ENCODE results near the gene TBK1. TPM values are rescaled to one million over a fixed set of nuclear protein-coding genes. Genes with fewer than 3 reads are reported as not detected.

TBK1 gene
- total and polyA plus RNA-seq, 9 of the 15 experiments (the other 6 are each of a cell fraction or from before 2014, with no cell fraction given) = 20.4 to 42.0 (median 27.8) TPM

DNA sequence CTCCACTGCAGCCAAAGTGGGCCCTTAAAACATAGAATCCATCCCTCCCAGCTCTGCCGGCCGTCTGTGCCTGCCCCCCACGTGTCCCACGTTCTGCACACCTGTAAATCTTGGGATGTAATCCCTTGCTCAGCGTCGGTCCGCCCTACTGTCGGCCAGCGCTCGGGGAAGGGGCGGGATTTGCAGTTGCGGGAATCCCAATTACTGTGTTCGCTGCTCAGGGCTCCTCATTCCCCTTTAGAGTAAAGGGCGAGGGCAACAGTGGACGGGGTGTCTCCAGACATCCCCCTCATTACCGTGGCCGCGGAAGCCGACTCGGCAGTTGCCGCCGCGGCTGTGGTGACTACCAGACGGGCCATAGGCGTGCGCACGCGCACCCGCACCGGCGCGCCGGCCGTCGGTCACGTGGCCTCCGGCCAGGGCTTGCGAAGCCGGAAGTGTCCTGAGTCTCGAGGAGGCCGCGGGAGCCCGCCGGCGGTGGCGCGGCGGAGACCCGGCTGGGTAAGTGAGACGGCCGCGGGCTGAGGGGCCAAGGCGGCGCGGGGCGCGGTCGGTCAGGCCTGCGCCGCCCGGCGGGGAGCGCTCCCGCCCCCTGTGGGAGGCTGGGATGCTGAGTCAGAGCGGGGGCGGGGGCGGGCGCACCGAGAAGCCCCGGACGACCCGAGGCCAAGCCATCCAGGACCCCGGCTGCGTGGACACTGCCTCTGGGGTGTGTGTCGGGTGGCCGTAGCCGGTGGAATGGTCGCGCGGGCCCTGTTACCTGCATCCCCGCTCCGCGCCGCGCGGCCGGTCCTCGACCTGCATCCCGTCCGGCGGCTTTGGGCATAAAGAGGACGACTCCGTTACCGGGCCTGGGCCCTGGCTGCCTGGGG is at the start of gene TBK1 (continued):
- TF ChIP-seq TOE1 (IDR thresholded peaks at IDR 0.05; ENCODE audit: borderline replicate concordance) (peak; percentile 84; the same call in 1 of the 2 replicates), TOE1 (CRISPR knock-in tag; IDR thresholded peaks at IDR 0.05; ENCODE audit: borderline replicate concordance, low read depth) (0 out of 2 replicates have a peak, but pooled peaks have one; percentile 67), SIN3B (IDR thresholded peaks at IDR 0.05; ENCODE audit: low read depth) (peak; percentile 66; the same call in 1 of the 2 replicates), ZNF175 (CRISPR knock-in tag; IDR thresholded peaks at IDR 0.05; ENCODE audit: low read depth) (0 out of 2 replicates have a peak, but pooled peaks have one; percentile 27), HDAC1 (IDR thresholded peaks at IDR 0.05) (peak in 1 of 2 experiments; percentile 51; a peak in 2 of 4 replicates), SUPT5H (IDR thresholded peaks at IDR 0.05) (peak; percentile 66), CBX1 (IDR thresholded peaks at IDR 0.05; ENCODE audit: low read depth) (peak; percentile 76; the same call in 1 of the 2 replicates), PKNOX1 (IDR thresholded peaks at IDR 0.05) (peak; percentile 55), CC2D1A (IDR thresholded peaks at IDR 0.05) (no peak), JUND (IDR thresholded peaks at IDR 0.05; ENCODE audit: borderline replicate concordance, low read depth, low read length) (peak; percentile 64; the same call in 1 of the 2 replicates), JUND (tag; IDR thresholded peaks at IDR 0.05; ENCODE audit: borderline replicate concordance, low read depth, low read length) (no peak; the same call in 2 of the 3 replicates), NFIC (IDR thresholded peaks at IDR 0.05) (peak; percentile 3; the same call in 1 of the 2 replicates), ETS2 (tag; IDR thresholded peaks at IDR 0.05; ENCODE audit: borderline replicate concordance, poor library complexity, severe bottlenecking) (peak; percentile 27), POLR2B (IDR thresholded peaks at IDR 0.05; ENCODE audit: low read depth, partially characterized antibody) (peak; percentile 42), GATAD2B (IDR thresholded peaks at IDR 0.05; ENCODE audit: borderline replicate concordance) (peak; percentile 96), IRF2 (CRISPR knock-in tag; IDR thresholded peaks at IDR 0.05) (no peak), EGR1 (conservative IDR thresholded peaks at IDR 0.05) (peak; percentile 95), ZNF140 (CRISPR knock-in tag; IDR thresholded peaks at IDR 0.05) (no peak), ZNF639 (CRISPR knock-in tag; conservative IDR thresholded peaks at IDR 0.05 in 1 of 2, IDR thresholded peaks at IDR 0.05 in 1 of 2) (peak in 1 of 2 experiments; percentile 92; a peak in 2 of 4 replicates), POLR2A (conservative IDR thresholded peaks at IDR 0.05) (peak; percentile 83), NRF1 (conservative IDR thresholded peaks at IDR 0.05 in 1 of 2, IDR thresholded peaks at IDR 0.05 in 1 of 2) (peak; percentile 98)
- TF ChIP-seq, protein P1, sequence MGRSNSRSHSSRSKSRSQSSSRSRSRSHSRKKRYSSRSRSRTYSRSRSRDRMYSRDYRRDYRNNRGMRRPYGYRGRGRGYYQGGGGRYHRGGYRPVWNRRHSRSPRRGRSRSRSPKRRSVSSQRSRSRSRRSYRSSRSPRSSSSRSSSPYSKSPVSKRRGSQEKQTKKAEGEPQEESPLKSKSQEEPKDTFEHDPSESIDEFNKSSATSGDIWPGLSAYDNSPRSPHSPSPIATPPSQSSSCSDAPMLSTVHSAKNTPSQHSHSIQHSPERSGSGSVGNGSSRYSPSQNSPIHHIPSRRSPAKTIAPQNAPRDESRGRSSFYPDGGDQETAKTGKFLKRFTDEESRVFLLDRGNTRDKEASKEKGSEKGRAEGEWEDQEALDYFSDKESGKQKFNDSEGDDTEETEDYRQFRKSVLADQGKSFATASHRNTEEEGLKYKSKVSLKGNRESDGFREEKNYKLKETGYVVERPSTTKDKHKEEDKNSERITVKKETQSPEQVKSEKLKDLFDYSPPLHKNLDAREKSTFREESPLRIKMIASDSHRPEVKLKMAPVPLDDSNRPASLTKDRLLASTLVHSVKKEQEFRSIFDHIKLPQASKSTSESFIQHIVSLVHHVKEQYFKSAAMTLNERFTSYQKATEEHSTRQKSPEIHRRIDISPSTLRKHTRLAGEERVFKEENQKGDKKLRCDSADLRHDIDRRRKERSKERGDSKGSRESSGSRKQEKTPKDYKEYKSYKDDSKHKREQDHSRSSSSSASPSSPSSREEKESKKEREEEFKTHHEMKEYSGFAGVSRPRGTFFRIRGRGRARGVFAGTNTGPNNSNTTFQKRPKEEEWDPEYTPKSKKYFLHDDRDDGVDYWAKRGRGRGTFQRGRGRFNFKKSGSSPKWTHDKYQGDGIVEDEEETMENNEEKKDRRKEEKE (IDR thresholded peaks at IDR 0.05; ENCODE audit: borderline replicate concordance in 1 of 2, control insufficient read depth in 1 of 2, low read depth in 2 of 2, low read length in 1 of 2) = peak in 1 of 2 experiments; percentile 73; a peak in 1 of 4 replicates
